ENCODE results near the gene RGS2.

RGS2 gene

GRCh38 chr1:192830595-192831246 lies 21.9 kb downstream of the RGS2 start:
- no peak for DNase-seq (ENCODE audit: low spot score)

DNA sequence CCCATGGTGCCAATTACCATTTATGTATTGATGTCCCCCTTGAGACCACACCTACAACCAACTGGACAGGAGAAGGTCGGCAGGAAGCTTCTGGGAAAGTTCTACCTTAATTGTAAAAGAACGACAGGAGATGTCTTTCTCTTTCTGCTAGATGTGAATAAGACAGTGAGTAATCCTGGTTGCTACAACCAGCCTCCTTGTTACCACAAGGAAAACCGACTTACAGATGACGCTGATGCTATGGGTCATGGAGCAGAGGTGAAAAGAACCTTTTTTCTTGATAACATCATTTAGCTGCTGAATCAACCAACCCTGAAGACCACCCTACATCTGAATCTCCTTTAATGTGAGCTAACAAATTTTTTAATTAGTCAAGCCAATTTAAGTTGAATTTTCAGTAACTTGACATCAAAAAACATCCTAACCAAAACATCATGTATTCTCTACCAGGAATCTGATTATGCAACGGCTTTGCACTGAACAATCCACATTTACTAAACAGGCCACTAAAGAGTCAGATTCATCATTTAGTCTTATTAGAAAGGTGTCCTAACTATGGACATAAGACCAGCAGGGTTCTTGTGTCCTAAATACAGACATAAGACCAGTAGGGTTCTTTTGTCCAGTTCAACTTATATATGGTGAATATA lies 23.0 kb downstream of the RGS2 start:
- no peak for DNase-seq (ENCODE audit: low spot score)

- DNase-seq (ENCODE audit: low spot score): no peak
Observed at GRCh38 chr1:192832492-192832891, 23.7 kb downstream of the RGS2 start.

DNA sequence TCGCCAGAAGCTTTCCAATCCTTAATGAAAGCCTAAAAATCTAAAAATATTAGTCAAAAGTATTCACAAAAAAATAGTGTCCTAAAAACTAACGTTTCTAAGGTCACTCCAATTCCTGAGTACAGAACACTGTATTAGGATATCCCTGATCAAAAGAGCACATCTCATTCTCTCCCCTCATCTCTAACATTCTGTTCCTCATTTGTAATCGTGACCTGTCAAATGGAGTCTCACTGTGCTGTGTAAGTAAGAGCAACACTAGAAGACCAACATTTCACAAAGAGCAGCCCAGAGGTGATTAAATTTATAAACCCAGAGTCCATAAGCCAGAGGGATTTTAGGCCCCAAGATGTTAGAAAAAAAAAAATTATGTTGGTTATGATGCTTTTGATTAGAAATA lies 26.3 kb downstream of the RGS2 start:
- DNase-seq (ENCODE audit: low spot score): no peak

GRCh38 chr1:192839162-192840066 lies 30.6 kb downstream of the RGS2 start:
- no peak for DNase-seq (ENCODE audit: low spot score)

GRCh38 chr1:192844360-192844759 lies 35.5 kb downstream of the RGS2 start:
- DNase-seq (ENCODE audit: low spot score): no peak

DNA sequence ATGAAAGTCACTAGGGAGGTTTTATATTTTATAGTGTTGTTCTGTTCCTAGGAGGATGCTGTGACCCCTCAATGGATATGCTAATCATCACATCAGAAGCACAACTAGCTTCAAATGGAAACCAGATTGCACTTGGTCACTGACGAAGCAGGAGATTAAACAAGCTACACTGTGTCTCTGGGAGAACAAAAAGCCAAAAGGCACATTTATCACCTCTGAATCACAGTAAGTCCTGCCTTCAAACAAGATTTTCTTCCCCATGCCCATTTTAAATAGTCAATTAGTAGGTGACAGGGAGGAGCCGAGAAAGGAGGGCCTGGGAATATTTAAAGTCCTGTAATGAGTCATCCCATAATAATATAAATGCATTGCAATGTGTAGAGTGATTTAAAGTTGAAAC lies 38.1 kb downstream of the RGS2 start:
- no peak for DNase-seq (ENCODE audit: low spot score)

GRCh38 chr1:192849011-192849410 lies 40.2 kb downstream of the RGS2 start:
- DNase-seq (ENCODE audit: low spot score): no peak

GRCh38 chr1:192849442-192849841 lies 40.6 kb downstream of the RGS2 start:
- no peak for DNase-seq (ENCODE audit: low spot score)

DNA sequence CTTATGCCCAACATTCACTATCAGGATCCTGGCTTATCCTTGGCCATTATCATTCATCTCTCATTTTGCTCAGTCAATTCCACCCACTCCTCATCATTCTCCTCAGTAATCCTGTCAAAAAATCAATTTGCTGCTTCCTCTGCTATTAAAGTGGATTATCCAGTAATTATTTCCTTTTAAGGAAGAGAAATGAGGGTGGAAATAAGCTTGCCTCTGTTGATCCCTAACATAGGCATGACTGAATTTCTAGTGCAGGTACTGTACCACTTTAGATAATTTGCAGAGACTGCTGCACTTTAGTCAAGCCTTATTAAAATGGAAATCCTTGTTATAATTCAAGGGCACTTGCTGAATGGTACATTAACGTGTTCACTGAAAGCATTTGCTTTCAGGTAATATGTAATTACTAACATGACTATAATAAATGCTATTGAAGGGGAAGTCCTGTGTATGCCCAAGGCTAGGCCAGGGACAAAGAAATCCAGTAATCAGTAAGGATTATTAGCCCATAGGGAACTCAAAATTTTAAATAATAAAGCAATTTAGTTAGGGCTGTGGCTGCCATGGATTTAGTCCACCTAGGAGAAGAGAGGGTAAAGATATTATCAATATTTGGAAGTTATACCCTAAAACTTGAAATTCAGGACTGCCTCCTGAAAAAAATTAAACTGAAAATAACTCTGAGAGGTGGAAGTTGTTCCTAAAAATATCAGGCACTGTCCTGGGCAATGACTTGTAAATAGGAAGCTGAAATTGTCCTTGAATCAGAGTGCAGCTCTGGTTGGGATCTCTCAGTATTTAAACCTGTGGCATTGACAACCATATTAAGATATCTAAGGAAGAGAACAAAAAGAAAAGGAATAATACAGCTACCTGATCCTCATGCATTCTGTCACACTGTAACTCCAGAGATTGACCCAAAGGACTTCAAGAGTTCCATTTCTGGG lies 43.4 kb downstream of the RGS2 start:
- no peak for DNase-seq (ENCODE audit: low spot score)

GRCh38 chr1:192858456-192858855 lies 49.6 kb downstream of the RGS2 start:
- no peak for DNase-seq (ENCODE audit: low spot score)

DNA sequence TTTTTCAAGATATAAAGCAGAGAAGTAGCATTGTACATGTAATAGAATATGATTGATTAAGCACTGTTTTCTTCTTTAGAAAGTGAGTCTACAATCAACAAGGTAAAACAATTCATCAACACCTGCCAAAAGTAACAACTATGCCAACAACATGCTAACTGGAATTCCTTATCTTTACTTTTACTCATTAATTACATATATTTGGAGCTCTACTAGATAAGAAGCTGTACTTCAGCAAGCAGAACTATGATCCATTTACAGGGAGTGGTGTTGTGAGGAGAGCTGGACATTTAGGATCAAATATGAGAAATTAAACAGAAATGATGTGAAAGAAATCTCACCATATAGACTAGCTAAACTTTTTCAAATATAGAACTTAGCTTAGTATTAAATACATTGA lies 51.0 kb downstream of the RGS2 start:
- DNase-seq (ENCODE audit: low spot score): no peak

- DNase-seq (ENCODE audit: low spot score): no peak
Observed at GRCh38 chr1:192860478-192861185, 51.8 kb downstream of the RGS2 start.

- no peak for DNase-seq (ENCODE audit: low spot score)
Observed at GRCh38 chr1:192861860-192862259, 53.0 kb downstream of the RGS2 start.
